ENCODE data around the gene DIP2C.

Gene DIP2C

GRCh38 chr10:283916-284356 is 405.5 kb downstream of the DIP2C start:
- H3K4me3 ChIP-seq (ENCODE audit: low read depth, low read length) = no peak overlapping the region
- no peaks in the 10 kb centered on the region for H3K36me3 ChIP-seq (replicated peaks)
- no peak for DNase-seq
- H3K27me3 ChIP-seq (replicated peaks) = no peaks in the 10 kb centered on the region
- in situ Hi-C loops (cut with HindIII; ENCODE audit: low pct_ligation_motif_present, low sequenced_read_pairs) = no loop called here
- H3K27ac ChIP-seq = no peak overlapping the region
- TF ChIP-seq CTCF (IDR thresholded peaks at IDR 0.05; ENCODE audit: low read depth, low read length, missing control alignments) = no peak

DNA sequence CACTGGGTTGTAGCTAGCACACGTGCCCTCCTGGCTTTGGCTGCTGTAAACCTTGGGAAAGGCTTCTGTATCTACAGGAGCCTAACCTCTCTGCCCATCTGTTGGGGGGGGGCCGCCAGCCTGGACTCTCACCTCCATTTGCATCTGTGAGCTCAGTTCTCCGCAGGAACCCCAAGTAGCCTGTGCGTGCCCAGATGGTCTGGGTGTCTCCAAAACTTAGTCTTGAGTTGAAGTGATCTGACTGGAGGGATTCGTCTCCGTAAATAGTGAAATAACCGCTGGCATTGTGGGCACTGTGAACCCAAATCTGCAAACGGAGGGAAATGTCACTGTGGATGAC is 406.4 kb downstream of the DIP2C start:
- no peak for DNase-seq
- Histone ChIP-seq H3K36me3 (replicated peaks) (no peaks in the 10 kb centered on the region), H3K27ac (no peak overlapping the region), H3K27me3 (replicated peaks) (no peaks in the 10 kb centered on the region), H3K4me3 (ENCODE audit: low read depth, low read length) (no peak overlapping the region)
- TF ChIP-seq CTCF (IDR thresholded peaks at IDR 0.05; ENCODE audit: low read depth, low read length, missing control alignments) = no peak
- in situ Hi-C loops (cut with HindIII; ENCODE audit: low pct_ligation_motif_present, low sequenced_read_pairs) = no loop called here

DNA sequence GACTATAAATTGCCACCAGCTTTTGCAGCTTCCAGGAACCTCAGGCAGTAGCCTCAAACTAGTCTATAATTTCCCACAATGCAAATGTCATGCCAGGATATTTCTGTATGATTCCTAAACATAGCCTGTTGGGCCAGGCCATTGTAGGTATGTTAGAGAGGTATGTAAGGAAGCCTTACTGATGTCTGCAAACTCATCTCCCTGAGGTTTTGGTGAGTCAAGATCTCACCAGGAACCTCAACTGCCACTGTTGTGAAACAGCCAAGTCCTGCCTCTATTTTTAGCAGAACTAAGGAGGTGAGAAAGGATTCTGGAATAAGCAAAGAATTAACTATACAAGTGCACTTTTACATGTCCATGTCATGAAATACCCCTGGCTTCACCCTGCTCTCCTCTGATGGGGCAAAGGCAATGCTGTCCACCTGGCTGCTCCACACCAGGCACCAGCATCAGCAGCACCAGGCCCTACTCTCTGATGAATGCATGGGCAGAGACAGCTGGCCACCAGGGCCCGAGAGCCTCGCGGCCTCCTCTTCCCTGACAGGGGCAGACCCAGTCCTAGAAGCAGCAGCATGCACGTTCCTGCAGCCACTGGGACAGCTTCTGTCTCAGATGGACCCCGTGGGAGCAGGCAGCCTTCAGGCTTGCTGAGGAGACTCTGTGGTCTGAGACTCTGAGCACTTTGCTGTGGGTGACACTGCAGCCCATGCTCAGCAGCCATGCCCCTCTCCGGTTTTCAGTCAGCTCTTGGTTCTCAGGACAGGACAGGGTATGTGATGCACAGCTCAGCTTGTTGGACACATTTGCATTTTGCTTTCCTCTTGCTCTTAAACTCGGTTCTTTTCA is 407.0 kb downstream of the DIP2C start:
- TF ChIP-seq CTCF (IDR thresholded peaks at IDR 0.05; ENCODE audit: low read depth, low read length, missing control alignments) = no peak
- no peak for DNase-seq
- H3K36me3 ChIP-seq (replicated peaks) = no peaks in the 10 kb centered on the region
- in situ Hi-C loops (cut with HindIII; ENCODE audit: low pct_ligation_motif_present, low sequenced_read_pairs) = no loop called here
- H3K4me3 ChIP-seq (ENCODE audit: low read depth, low read length) = no peak overlapping the region
- no peaks in the 10 kb centered on the region for H3K27me3 ChIP-seq (replicated peaks)
- H3K27ac ChIP-seq = no peak overlapping the region

GRCh38 chr10:279655-280054 is 409.8 kb downstream of the DIP2C start:
- H3K36me3 ChIP-seq (replicated peaks) = peaks cover 3% of the 10 kb centered on the region
- no peaks in the 10 kb centered on the region for H3K27me3 ChIP-seq (replicated peaks)
- in situ Hi-C loops (cut with HindIII; ENCODE audit: low pct_ligation_motif_present, low sequenced_read_pairs) = no loop called here
- no peak overlapping the region for H3K27ac ChIP-seq
- no peak for TF ChIP-seq CTCF (IDR thresholded peaks at IDR 0.05; ENCODE audit: low read depth, low read length, missing control alignments)
- H3K4me3 ChIP-seq (ENCODE audit: low read depth, low read length) = no peak overlapping the region
- no peak for DNase-seq

DNA sequence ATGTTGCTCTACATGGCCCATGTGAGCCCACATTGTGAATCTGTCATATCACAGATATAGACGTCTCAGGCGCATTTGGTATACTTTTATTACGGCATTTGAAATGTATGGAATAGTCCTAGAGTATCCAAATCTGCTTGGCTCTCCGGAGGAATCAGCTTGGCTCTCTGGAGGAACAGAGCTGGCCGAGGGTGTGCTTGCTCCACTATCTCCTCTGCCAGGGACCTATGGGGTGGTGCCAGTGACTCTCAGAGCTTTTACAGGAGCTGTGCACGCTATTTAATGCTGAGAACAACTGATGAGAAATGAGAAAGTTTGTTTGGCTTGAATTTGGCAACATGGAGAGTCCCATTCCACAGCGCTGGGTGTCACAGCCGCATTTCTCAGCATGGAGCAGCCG is 410.2 kb downstream of the DIP2C start:
- Histone ChIP-seq H3K4me3 (ENCODE audit: low read depth, low read length) (no peak overlapping the region), H3K36me3 (replicated peaks) (peaks cover 3% of the 10 kb centered on the region), H3K27ac (no peak overlapping the region), H3K27me3 (replicated peaks) (no peaks in the 10 kb centered on the region)
- in situ Hi-C loops (cut with HindIII; ENCODE audit: low pct_ligation_motif_present, low sequenced_read_pairs) = no loop called here
- DNase-seq = no peak
- no peak for TF ChIP-seq CTCF (IDR thresholded peaks at IDR 0.05; ENCODE audit: low read depth, low read length, missing control alignments)

GRCh38 chr10:278707-279106 is 410.8 kb downstream of the DIP2C start:
- peaks cover 3% of the 10 kb centered on the region for H3K36me3 ChIP-seq (replicated peaks)
- in situ Hi-C loops (cut with HindIII; ENCODE audit: low pct_ligation_motif_present, low sequenced_read_pairs) = no loop called here
- no peak for DNase-seq
- no peak overlapping the region for H3K4me3 ChIP-seq (ENCODE audit: low read depth, low read length)
- H3K27me3 ChIP-seq (replicated peaks) = no peaks in the 10 kb centered on the region
- no peak for TF ChIP-seq CTCF (IDR thresholded peaks at IDR 0.05; ENCODE audit: low read depth, low read length, missing control alignments)
- no peak overlapping the region for H3K27ac ChIP-seq

All from brain microvascular endothelial cell (primary cell).